A549 (cell line): ENCODE results near the gene CD160. TPM values are rescaled to one million over a fixed set of nuclear protein-coding genes. Genes with fewer than 3 reads are reported as not detected.

Experiments used
- ATAC-seq, 2 experiments: fragments of 200-7000 bp in 1 of 2; fragments of >200 bp in 1 of 2; cut with Nextera tagmentation in 1 of 2; cut with Tn5 transposase in 1 of 2; 3 replicates each; pipeline versions ENCODE4 v1.8.0 to v1.9.1; 2018 to 2020; ENCODE audit warnings: mild to moderate bottlenecking in 1 of 2, moderate library complexity in 1 of 2
- CTCF ChIA-PET: fragments of 300-600 bp; sonication (Branson Sonifier 250); formaldehyde crosslinking; extraction: SDS; loops from one replicate; lab custom pipeline; 2021; ENCODE audit warnings: antibody characterized with exemption, inconsistent platforms; lab: Yijun Ruan, JAX
- POLR2A ChIA-PET: fragments of 350-600 bp; formaldehyde crosslinking; extraction: SDS; loops from one replicate; lab custom pipeline; 2021; ENCODE audit warnings: antibody characterized with exemption, inconsistent platforms; lab: Yijun Ruan, JAX
- DNase-seq, 2 experiments: peaks; one replicate each; pipeline versions ENCODE4 v3.0.0 to v3.0.0-alpha.2; 2011 to 2016; ENCODE audit warnings: low read depth in 1 of 2, low spot score in 1 of 2
- FAIRE-seq: peaks from 2 replicates; lab custom pipeline; 2011; peaks lifted over from hg19 to GRCh38; lab: Jason Lieb, UNC
- H3K27ac ChIP-seq, 2 experiments: fragments of >200 bp; sonication (Bioruptor Twin); formaldehyde crosslinking; 3 replicates each; pipeline ENCODE4 v1.5.1; 2016 to 2017
- H3K4me1 ChIP-seq: fragments of >200 bp; sonication (Bioruptor Twin); formaldehyde crosslinking; 3 replicates; pipeline ENCODE4 v1.6.1; 2016
- H3K4me2 ChIP-seq: fragments of >200 bp; sonication (Bioruptor Twin); formaldehyde crosslinking; 3 replicates; pipeline ENCODE4 v1.6.1; 2016
- H3K4me3 ChIP-seq: fragments of >200 bp; sonication (Bioruptor Twin); formaldehyde crosslinking; 3 replicates; pipeline ENCODE4 v1.5.1; 2016
- H3K9me3 ChIP-seq: fragments of >200 bp; sonication (Bioruptor Twin); formaldehyde crosslinking; 3 replicates; pipeline ENCODE4 v1.6.1; 2016
- ATOH8 ChIP-seq: fragments of 250-450 bp; sonication (Bioruptor Pico); IDR thresholded peaks from 2 replicates; pipeline ENCODE4 v1.5.0; 2020; ENCODE audit warnings: low read depth, mild to moderate bottlenecking, moderate library complexity
- CEBPB ChIP-seq, 2 experiments: fragments of >200 bp in 1 of 2; sonication (Bioruptor Twin) in 1 of 2; formaldehyde crosslinking in 1 of 2; IDR thresholded peaks; 2 replicates each; pipeline ENCODE4 v1.6.1; 2012 to 2016
- FOSB ChIP-seq: fragments of 250-450 bp; sonication (Bioruptor Pico); IDR thresholded peaks from 2 replicates; pipeline ENCODE4 v1.5.0; 2020; ENCODE audit warnings: mild to moderate bottlenecking, moderate library complexity
- FOSL2 ChIP-seq, 2 experiments: fragments of 450-650 bp in 1 of 2; fragments of >200 bp in 1 of 2; sonication (Bioruptor Twin) in 1 of 2; formaldehyde crosslinking; IDR thresholded peaks; 2 replicates each; pipeline versions ENCODE4 v1.5.0 to v1.6.1; 2016 to 2020; ENCODE audit warnings: mild to moderate bottlenecking in 1 of 2, moderate library complexity in 1 of 2
- GATA3 ChIP-seq: IDR thresholded peaks from 2 replicates; pipeline ENCODE4 v1.6.1; 2012; ENCODE audit warnings: borderline replicate concordance
- HDAC2 ChIP-seq: fragments of 200-600 bp; sonication (generic); IDR thresholded peaks from 2 replicates; pipeline ENCODE4 v1.6.1; 2016
- HES2 ChIP-seq: fragments of >200 bp; sonication (Bioruptor Twin); formaldehyde crosslinking; IDR thresholded peaks from 2 replicates; pipeline ENCODE4 v1.6.1; 2016
- HMGXB4 ChIP-seq: fragments of 250-450 bp; sonication (Bioruptor Pico); IDR thresholded peaks from 2 replicates; pipeline ENCODE4 v1.5.0; 2021; ENCODE audit warnings: mild to moderate bottlenecking, moderate library complexity, borderline replicate concordance
- JUNB ChIP-seq: fragments of >200 bp; sonication (Bioruptor Twin); formaldehyde crosslinking; IDR thresholded peaks from 2 replicates; pipeline ENCODE4 v1.6.1; 2016
- KDM1A ChIP-seq: fragments of 200-600 bp; sonication (generic); IDR thresholded peaks from 2 replicates; pipeline ENCODE4 v1.6.1; 2016; ENCODE audit warnings: low read depth, mild to moderate bottlenecking
- MAFK ChIP-seq: fragments of 450-650 bp; IDR thresholded peaks from 2 replicates; pipeline ENCODE4 v1.6.1; 2014; ENCODE audit not compliant: partially characterized antibody
- MAZ ChIP-seq: fragments of 150-350 bp; IDR thresholded peaks from 2 replicates; pipeline ENCODE4 v1.6.1; 2014; ENCODE audit warnings: antibody characterized with exemption, low read depth, low read length, borderline replicate concordance
- MYC ChIP-seq: IDR thresholded peaks from 2 replicates; pipeline ENCODE4 v1.6.1; 2012; ENCODE audit warnings: mild to moderate bottlenecking, inconsistent platforms, low read length, improper control_type of control experiment, borderline replicate concordance
- PBX3 ChIP-seq: IDR thresholded peaks from 2 replicates; pipeline ENCODE4 v1.6.1; 2012
- RCOR1 ChIP-seq: fragments of 150-350 bp; IDR thresholded peaks from 2 replicates; pipeline ENCODE4 v1.6.1; 2014; ENCODE audit warnings: antibody characterized with exemption, low read length, low read depth
- USF2 ChIP-seq: fragments of 450-650 bp; IDR thresholded peaks from 2 replicates; pipeline ENCODE4 v1.6.1; 2014; ENCODE audit warnings: antibody characterized with exemption
- ZC3H11A ChIP-seq: fragments of 450-650 bp; IDR thresholded peaks from 2 replicates; pipeline ENCODE4 v1.6.1; 2014; ENCODE audit warnings: antibody characterized with exemption, mild to moderate bottlenecking
- ZFP36 ChIP-seq: fragments of 450-650 bp; IDR thresholded peaks from 2 replicates; pipeline ENCODE4 v1.6.1; 2014; ENCODE audit warnings: borderline replicate concordance; ENCODE audit not compliant: partially characterized antibody
- WGBS: methylation state at CpG from one replicate; pipeline ENCODE4 v1.1.6; 2017; ENCODE audit errors: missing lambda C conversion rate; 5-methylcytosine and 5-hydroxymethylcytosine counted together
- polyA plus RNA-seq, 4 experiments: library from polyadenylated mRNA; depleted of rRNA in 3 of 4; stranded (reverse); fragments of >200 nt; fragmentation: RNase III in 1 of 4; extraction: RNeasy Plus Mini Kit Qiagen cat#74134 plus additional on column Dnase treatment in 1 of 4; gene quantifications; 2 replicates in 3 of 4; 3 replicates in 1 of 4; pipeline ENCODE4 v1.2.3, GENCODE V29; 2011 to 2017

CD160 gene
- polyA plus RNA-seq, 2 of the 4 experiments (the other 2 are of a cell fraction): 0.05 TPM; not detected in 1

- peaks cover 21% of the 10 kb centered on the region; the same call in 2 of the 3 replicates for H3K4me1 ChIP-seq
- no peak for FAIRE-seq
- no peaks in the 10 kb centered on the region for H3K9me3 ChIP-seq
- POLR2A ChIA-PET: no interaction called here
- TF ChIP-seq MAFK (no peak), MYC (no peak), ATOH8 (no peak), MAZ (no peak), FOSB (CRISPR knock-in tag) (no peak), RCOR1 (no peak), KDM1A (no peak), ZC3H11A (no peak), CEBPB (IDR thresholded peaks at IDR 0.05) (no peak), HDAC2 (no peak), GATA3 (peak; percentile 86), HMGXB4 (CRISPR knock-in tag) (no peak), JUNB (peak; percentile 50), FOSL2 (IDR thresholded peaks at IDR 0.05) (peak; percentile 24; the same call in 1 of the 2 replicates), FOSL2 (CRISPR knock-in tag; IDR thresholded peaks at IDR 0.05) (peak; percentile 71), PBX3 (no peak), ZFP36 (peak; percentile 28)
- TF ChIP-seq, all 56 proteins: peak for 4
- no peak overlapping the region for H3K27ac ChIP-seq
- peak in 1 of 2 experiments; percentile 57 for DNase-seq
- no peak overlapping the region for H3K4me3 ChIP-seq
- H3K4me2 ChIP-seq: peak overlapping the region; percentile 28; the same call in 2 of the 3 replicates
- WGBS: 14% methylated on average over 4 of the region's 4 CpGs
- CTCF ChIA-PET: interaction anchor here (0.6 to 3.4 kb wide), 4 partner anchors 11 to 106 kb away, joined by 4 to 9 read pairs (median 4); partner anchors contain the start of gene NUDT17
- ATAC-seq: peak; percentile 33 to 76; a peak in 3 of 6 replicates
These were observed 21.0 kb downstream of the CD160 start for GRCh38 chr1:145740269-145740668.

- no peaks in the 10 kb centered on the region for H3K9me3 ChIP-seq
- POLR2A ChIA-PET: no interaction called here
- H3K27ac ChIP-seq: no peak overlapping the region
- CTCF ChIA-PET: interaction anchor here (1.3 to 2.3 kb wide), 3 partner anchors 10 to 26 kb away, joined by 3 to 11 read pairs (median 4); no protein-coding TSS in a partner anchor
- DNase-seq: no peak
- TF ChIP-seq USF2 (no peak), HES2 (no peak), MAFK (peak; percentile 72)
- no peak overlapping the region for H3K4me3 ChIP-seq
- no peak for FAIRE-seq
- peaks cover 13% of the 10 kb centered on the region; the same call in 2 of the 3 replicates for H3K4me1 ChIP-seq
- ATAC-seq: no peak
- 94% methylated on average over 9 of the region's 9 CpGs for WGBS
- no peak overlapping the region for H3K4me2 ChIP-seq
These were observed 28.3 kb downstream of the CD160 start for GRCh38 chr1:145747398-145748247.
